ENCODE results near the gene NHSL2. TPM values are rescaled to one million over a fixed set of nuclear protein-coding genes. Genes with fewer than 3 reads are reported as not detected.

Gene NHSL2
- total RNA-seq, 4 donors from 2014 or later: 16.2 to 26.5 (median 23.0) TPM

DNA sequence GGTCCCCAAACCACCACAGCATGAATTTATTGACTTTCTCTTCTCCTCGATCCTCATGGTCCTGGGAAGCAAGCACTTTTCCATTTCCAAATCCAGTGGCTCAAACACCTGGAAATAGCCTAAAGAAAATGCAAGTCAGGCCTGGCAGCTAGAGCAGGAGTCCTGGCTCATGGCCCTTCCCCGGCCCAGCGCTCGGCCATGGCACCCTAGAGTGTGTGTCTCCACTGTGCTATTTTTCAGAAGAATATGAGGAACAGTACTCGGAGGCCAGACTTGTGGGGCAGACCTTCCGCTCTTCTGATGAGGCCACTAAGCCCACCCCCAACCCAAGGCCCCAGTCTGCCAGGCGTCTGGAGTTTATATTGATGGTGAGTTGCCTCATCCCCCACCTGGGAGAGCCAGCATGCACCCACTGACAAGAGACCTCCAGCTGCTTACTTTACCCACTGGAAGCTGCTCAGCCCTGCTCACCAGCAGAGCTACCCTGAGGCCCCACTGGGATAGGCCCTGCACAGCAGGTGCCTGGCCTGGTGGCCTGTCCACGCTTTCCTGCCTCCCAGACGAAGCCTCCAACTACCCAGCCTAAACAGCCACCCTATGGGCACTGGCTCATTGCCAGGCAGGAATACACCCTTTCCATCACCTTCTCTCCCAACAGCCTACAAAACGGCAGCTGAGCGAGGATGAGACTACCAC is 223.4 kb downstream of the NHSL2 start:
- no peaks in the 10 kb centered on the region for H3K9me3 ChIP-seq
- 67 to 85% methylated on average over 3 to 11 of the region's 11 CpGs for WGBS, 2 donors
- peaks cover 0 to 17% (median 0%) of the 10 kb centered on the region in 4 donors for H3K4me1 ChIP-seq
- H3K4me3 ChIP-seq: no peak overlapping the region
- peaks cover 0 to 3% of the 10 kb centered on the region in 2 donors for H3K27me3 ChIP-seq
- H3K36me3 ChIP-seq: peaks cover 0 to 14% (median 0%) of the 10 kb centered on the region in 3 donors
- H3K27ac ChIP-seq: no peak overlapping the region
- TF ChIP-seq POLR2A (IDR thresholded peaks at IDR 0.05) (no peak), EP300 (IDR thresholded peaks at IDR 0.05) (no peak)
- no peak for DNase-seq (ENCODE audit: low spot score in 2 of 2)

DNA sequence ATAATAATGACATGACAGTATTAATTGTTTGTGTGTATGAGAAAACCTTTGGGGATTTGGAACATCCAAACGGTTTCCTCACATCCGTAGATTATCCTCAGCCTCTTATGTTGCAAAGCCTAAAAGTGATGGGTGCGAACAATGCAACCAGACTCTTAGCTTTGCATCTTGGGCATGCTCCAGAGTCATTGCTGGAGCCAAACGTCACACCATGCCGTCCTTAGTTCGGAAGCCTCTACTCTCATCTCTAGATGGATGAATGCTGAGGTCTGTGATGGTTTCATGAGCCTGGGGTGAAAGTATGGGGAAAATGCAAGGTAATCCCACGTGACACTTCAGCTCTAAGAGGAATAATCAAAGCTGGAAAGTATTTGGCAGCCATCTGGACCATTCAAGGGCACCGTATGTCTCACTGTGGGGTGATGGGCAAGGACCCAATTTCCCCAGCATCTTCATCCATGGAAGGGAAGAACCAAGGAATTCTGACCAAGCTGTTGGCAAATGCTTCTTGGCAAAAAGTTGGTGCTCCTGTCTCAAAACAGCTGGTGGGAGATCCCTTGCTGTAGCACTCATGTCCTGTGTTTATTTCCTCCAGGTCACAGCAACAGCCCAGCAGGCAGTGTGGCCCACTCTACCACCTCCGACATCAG is 227.3 kb downstream of the NHSL2 start:
- TF ChIP-seq POLR2A (IDR thresholded peaks at IDR 0.05): no peak
- TF ChIP-seq EP300 (IDR thresholded peaks at IDR 0.05): no peak
- no peak for TF ChIP-seq CTCF (IDR thresholded peaks at IDR 0.05)
- 74% methylated on average over 9 of the region's 9 CpGs for WGBS, 2 donors
- no peaks in the 10 kb centered on the region for H3K27me3 ChIP-seq

GRCh38 chrX:72139538-72139937 is 228.9 kb downstream of the NHSL2 start:
- Histone ChIP-seq H3K27ac (no peak overlapping the region), H3K4me1 (no peaks in the 10 kb centered on the region), H3K9me3 (no peaks in the 10 kb centered on the region), H3K36me3 (peaks cover 0 to 32% (median 0%) of the 10 kb centered on the region in 3 donors), H3K27me3 (no peaks in the 10 kb centered on the region), H3K4me3 (no peak overlapping the region)
- TF ChIP-seq CTCF (IDR thresholded peaks at IDR 0.05) (no peak), POLR2A (IDR thresholded peaks at IDR 0.05) (no peak), EP300 (IDR thresholded peaks at IDR 0.05) (no peak)
- WGBS, 2 donors: 91 to 95% methylated on average over 7 to 8 of the region's 8 CpGs
- no peak for DNase-seq (ENCODE audit: low spot score in 2 of 2)

More for the DNA sequence above, 227.3 kb downstream of the NHSL2 start:
- H3K36me3 ChIP-seq: peaks cover 0 to 32% (median 0%) of the 10 kb centered on the region in 3 donors
- no peak for DNase-seq (ENCODE audit: low spot score in 2 of 2)
- no peaks in the 10 kb centered on the region for H3K9me3 ChIP-seq
- no peak overlapping the region for H3K4me3 ChIP-seq
- H3K27ac ChIP-seq: no peak overlapping the region
- no peaks in the 10 kb centered on the region for H3K4me1 ChIP-seq

- 66 to 70% methylated on average over 4 of the region's 4 CpGs for WGBS, 2 donors
- DNase-seq (ENCODE audit: low spot score in 2 of 2): no peak
- Histone ChIP-seq H3K27me3 (no peaks in the 10 kb centered on the region), H3K4me1 (no peaks in the 10 kb centered on the region), H3K27ac (no peak overlapping the region), H3K4me3 (no peak overlapping the region), H3K36me3 (peaks cover 0 to 32% (median 0%) of the 10 kb centered on the region in 3 donors), H3K9me3 (no peaks in the 10 kb centered on the region)
- no peak for TF ChIP-seq EP300 (IDR thresholded peaks at IDR 0.05)
- no peak for TF ChIP-seq POLR2A (IDR thresholded peaks at IDR 0.05)
- TF ChIP-seq CTCF (IDR thresholded peaks at IDR 0.05): no peak
Observed at GRCh38 chrX:72141372-72142004, 230.8 kb downstream of the NHSL2 start.

- no peak for DNase-seq (ENCODE audit: low spot score in 2 of 2)
- H3K27me3 ChIP-seq: peaks cover 0 to 5% of the 10 kb centered on the region in 2 donors
- WGBS, 2 donors: 58 to 68% methylated on average over 8 of the region's 8 CpGs
Observed at GRCh38 chrX:72142094-72142793, 231.6 kb downstream of the NHSL2 start.

More at GRCh38 chrX:72142094-72142793, 231.6 kb downstream of the NHSL2 start:
- no peak for TF ChIP-seq CTCF (IDR thresholded peaks at IDR 0.05)
- TF ChIP-seq EP300 (IDR thresholded peaks at IDR 0.05): no peak
- no peak for TF ChIP-seq POLR2A (IDR thresholded peaks at IDR 0.05)
- no peak overlapping the region for H3K27ac ChIP-seq
- H3K9me3 ChIP-seq: no peaks in the 10 kb centered on the region
- H3K4me3 ChIP-seq: no peak overlapping the region
- no peaks in the 10 kb centered on the region for H3K4me1 ChIP-seq
- H3K36me3 ChIP-seq: peaks cover 0 to 32% (median 0%) of the 10 kb centered on the region in 3 donors
